GM19193 (cell line): ENCODE results near the gene PBXIP1.
A peak's percentile ranks its signal among the peaks of the same experiment; 100 is the strongest.

Source experiments
- POLR2A ChIP-seq: IDR thresholded peaks from 4 replicates; pipeline ENCODE4 v1.6.1; 2011; ENCODE audit not compliant: insufficient read depth, insufficient read length; ENCODE audit errors: extremely low read depth

PBXIP1 gene

DNA sequence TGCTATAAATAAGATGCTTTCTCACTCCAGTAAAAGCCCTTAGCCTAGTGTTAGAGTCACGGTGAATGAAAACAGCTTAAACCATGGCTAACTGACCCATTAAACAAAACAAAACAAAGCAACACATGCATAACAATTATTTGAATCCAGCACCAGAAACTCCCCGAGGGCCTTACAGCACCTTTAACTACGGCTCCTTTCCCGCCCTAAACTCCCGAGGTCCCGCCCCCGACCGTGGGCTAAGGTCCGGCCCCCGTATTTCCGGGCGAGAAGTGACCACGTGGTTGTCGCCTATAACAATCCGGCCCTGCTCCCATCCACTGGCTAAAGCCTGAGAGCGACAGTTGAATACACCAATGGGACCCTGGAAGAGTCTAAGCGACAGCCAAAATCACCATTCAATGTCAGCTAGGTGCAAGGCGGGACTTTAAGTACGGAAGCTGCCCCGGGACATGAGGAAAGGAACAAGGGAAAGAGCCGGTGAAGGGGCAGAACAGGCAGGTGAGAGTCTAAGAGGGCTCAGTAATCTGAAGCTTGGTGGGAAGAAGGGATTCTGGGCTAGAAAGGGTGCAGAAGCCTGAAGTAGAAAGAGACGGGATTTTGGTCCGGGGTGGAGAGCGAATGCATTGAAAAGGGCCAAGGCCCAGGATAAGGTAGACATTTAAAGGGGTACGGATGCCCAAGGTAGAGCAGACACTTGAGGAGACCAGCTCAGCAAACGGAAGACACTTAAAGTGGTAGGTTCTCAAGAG, 27.2 kb upstream of the PBXIP1 start, which contains the start of gene FLAD1:
FLAD1 (plus strand) TSS at position 448 of the 752 bp plus-strand sequence. CDS start 351 bp downstream, outside the sequence.
- peak; percentile 70 for TF ChIP-seq POLR2A

DNA sequence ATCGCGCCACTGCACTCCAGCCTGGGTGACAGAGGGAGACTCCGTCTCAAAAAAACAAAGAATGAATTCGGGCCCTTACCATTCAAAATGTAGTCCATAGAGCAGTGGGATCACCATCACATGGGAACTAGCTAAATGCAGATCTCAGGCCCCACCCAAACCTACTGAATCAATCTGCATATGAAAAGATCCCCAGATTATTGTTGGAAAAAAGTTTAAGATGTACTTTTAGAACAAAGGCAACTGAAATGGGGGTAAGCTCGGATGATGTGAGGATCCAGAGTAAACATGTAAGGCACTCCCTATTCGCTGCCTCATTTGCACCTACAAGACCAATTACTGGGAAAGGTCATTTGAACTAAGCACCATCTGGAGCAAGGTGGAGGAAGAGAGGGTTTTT, 26.4 kb upstream of the PBXIP1 start:
- no peak for TF ChIP-seq POLR2A

DNA sequence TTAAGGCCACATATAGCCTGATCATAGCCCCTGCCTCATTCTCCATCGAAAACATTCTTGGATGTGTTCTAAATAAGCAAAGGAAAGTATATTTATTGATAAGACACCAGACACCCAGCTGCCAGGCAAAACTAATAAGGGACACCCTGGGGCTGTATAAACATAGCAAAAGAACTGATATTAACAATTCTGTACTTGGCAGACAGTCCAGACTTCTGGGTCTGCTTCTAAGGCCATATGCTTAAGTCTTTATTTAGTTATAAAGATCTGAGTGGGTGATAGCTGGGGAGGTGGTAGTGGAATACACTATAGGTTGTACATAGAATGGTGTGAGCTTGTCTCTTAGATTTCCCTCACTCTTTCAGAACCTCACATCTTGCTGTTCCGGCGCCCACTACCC, 22.5 kb upstream of the PBXIP1 start:
- no peak for TF ChIP-seq POLR2A

DNA sequence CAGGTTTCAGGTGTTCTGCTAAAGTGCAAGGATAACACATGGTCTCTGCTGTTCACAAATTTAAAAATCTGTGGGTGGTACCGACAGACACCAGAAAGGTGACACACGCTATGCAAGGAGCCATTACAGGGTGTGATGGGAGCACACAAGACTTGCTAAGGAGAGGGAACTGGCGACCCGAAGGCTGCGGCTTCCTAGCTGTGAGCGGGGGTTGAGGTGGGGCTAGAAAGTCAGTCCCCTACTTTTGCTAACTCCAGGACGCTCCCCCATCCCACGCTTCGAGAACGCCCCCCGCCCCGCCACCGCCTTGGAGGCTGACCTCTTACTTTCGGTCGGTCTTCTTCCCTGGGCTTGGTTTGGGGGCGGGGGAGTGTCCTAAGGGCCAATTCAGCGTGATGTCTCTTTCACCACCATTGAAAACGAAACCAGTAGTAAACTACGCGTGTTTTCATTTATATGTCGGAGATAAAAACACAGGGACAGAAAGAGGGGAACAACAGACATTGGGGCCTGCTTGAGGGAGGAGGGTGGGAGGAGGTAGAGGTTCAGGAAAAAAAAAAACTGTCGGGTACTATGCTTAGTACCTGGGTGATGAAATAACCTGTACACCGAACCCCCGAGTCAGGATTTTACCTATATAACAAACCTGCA, 19.6 kb upstream of the PBXIP1 start:
- peak; percentile 34 for TF ChIP-seq POLR2A

DNA sequence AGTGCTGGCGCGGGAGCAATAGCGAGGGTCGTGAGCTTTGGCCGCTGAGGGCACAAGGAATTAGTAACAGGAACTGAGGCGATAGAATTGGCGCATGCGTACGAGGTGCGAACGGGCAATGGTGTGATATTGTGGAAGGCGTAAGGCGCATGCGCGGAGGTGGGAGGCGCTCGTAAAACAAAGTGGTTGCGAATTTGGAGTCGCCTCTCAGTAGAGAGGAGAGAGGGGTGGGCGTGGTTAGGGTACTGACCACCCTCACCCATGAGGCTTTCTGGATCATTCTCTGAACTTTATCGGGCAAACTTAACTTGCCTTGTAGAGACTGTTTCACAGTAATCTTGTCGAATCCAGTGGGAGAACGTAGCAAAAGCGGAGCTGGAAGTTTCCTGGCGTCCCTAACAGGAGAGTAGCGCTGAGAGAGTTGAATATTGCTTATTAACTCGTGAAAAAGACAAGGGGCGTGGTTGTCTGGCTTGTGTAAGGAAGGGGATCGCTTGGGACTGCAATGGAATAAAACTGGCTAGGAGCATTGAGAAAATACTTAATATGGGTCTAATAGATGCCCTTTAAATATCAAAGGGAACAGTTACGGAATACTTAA, 19.0 kb upstream of the PBXIP1 start:
- no peak for TF ChIP-seq POLR2A

DNA sequence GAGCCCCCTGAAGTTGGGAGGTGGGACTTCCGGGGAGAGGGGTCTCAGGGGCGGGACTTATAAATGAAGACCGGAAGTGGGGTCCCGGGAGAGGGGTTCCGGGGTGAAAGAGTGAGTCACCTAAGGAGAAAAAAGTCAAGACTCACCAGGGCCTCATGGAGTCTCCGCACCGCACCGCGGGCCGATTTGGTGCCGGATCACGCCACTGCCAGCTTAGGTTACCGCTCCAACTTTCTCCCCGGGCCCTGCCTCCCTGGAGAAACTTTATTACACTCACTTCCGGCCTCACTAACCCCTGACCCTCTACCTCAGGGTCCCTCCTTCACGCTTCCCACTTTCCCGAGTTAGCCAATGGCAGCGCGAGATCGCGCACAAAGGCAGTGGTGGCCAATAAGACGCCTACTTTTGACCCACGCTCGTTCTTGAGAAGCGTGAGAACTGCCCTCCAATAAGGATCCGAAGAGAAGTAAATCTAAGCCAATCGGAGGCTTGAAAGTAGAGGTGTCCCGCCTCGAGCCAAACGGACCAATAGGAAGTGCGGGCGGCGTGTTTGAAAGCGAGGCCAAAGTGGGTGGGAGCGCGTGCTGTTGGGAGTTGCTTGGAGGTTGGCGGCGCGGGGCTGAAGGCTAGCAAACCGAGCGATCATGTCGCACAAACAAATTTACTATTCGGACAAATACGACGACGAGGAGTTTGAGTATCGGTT, 18.4 kb upstream of the PBXIP1 start, which contains the start of gene CKS1B:
CKS1B (plus strand) TSS at position 580 of the 706 bp plus-strand sequence; CDS start at position 645, 65 bp downstream.
- TF ChIP-seq POLR2A, result peak; percentile 80

DNA sequence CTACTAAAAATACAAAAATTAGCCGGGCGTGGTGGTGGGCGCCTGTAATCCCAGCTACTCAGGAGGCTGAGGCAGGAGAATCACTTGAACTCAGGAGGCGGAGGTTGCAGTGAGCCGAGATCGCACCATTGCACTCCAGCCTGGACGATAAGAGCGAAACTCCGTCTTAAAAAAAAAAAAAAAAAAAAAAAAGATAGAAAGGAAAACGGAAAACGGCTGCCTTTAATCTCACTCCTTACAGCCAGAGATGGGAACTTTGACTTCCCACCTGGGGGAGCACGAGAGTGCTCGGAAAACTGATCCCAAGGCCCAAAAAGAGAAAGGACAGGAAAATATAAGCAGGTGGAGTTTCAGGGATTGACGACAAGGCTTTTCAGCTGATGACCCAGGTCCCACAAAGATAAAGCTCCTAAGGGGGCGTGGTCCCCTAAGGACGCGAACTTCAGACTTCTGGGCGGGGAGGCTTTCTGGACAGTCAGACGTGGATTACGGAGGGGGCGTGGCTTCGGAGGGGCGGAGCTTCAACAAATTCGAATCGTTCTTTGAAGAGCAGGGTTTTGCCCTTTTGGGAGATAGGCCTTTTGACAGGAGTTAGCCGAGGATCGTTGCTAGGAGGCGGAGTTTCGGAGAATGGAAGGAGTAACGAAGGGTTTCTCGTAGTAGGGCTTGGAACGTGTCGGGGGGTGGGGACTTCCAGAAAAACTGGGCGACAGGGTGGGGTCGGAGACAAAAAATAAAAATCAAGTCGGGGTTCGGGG, 17.6 kb upstream of the PBXIP1 start:
- peak; percentile 60 for TF ChIP-seq POLR2A

DNA sequence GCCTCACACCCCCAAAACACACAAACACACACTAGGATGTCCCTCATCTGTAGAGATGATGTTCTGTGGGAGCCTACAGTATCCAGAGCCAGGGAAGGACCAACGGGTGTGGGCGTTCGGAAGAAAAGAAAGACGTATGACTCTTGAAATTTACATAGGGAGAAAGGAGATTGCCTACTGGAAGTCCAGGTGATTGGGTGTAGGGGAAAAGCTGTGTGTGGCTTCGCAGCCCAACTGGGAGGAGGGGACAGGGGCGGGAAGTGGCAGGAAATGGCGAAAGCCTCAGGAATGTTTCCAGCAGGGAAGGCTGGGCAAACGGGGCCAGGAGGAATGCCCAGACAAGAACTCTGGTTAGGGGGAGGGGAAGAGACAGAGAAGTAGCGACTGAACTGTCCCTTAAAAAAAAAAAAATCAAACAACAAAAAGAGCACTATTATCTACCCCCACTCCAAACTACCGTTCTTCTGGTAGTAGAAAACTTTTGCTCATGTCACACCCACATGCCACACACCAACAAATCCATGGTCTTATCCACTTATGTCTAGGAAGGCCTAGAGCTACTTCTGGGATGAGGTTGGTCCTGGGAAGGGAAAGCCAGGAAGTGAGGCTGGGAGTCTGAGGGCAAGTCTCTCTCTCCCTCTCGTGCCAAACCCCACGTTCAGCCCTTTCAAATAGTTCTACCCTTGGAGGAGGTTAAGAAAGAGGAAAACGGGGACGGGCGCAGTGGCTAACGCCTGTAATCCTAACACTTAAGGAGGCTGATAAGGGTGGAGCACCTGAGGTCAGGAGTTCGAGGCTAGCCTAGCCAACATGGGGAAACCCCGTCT, 16.8 kb upstream of the PBXIP1 start:
- TF ChIP-seq POLR2A, result no peak

DNA sequence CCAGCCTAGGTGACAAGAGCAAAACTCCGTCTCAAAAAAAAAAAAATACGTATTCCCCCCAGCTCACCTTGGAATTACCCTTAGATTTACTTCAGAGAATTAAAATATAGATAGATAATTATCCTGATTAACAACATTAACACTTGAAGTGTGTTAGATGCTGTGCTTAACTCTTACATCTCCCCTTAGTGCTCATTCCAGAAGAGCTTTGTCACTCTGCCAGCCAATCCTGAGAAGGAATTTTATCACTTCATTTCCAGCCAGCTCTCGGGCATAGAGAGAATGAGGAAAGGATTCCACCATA, 16.3 kb upstream of the PBXIP1 start:
- TF ChIP-seq POLR2A, result no peak

DNA sequence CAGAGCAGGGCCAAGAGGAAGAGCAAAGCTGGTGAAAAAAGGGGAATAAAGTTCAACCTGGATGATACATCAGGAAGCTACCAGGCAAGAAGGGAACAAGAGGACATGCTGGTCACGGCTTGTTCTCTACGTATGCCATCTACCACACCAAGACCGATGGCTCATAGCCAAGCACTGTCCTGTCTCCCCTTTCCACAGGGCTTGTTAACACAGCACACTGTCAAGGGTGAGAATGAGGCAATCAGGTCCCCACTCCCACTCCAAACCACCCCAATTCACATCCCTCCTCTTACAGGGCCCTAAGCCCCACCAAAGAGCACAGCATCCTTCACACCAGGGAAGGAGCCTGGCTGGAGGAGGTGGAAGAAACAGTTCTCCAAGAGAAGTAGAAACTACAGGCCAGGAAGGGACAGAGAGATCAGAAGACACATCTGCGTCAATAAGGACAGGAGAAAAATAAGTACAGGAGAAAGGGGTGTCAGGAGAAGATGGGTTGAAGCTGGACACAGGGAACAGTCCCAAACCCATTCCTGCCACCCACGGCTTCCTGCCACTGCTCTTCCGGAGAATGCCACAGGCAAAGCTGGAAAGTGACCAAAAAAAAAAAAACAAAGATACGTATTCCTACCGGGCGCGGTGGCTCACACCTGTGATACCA, 15.6 kb upstream of the PBXIP1 start:
- no peak for TF ChIP-seq POLR2A

DNA sequence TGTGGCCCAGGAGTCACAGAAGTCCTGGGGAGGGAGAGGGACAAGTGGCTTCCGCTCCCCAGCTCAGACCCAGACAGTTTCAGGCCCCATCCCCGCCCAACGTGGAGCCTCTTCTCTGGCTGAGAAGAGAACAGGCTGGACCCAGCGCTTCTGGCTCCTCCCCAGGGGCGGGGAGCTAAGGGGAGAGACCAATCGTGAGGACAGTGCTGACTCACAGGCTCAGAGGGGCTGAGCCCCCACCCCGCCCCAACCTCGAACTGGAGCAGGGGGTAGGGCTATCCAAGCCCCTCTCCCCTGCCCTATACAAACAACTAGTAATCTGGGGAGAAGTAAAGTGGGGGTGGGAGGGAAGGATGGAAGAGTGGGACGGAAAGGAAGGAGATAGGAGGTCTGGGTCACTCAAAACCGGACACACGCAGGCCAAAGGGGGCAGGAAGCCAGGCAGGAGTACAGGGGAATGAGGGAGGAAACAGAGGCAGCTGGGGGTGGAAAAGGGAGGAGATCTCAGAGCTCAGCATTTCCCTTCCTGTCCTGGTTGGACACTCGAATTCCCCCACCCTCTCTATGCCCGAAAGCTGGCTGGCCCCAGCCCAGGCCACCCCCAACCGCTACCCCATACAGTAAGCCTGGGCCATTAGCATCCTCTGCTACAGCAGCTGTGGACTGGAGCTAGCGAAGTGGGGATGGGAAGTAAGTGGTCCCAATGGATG, 14.9 kb upstream of the PBXIP1 start, which contains the start of gene SHC1:
SHC1 (minus strand) TSS at position 117 of the 710 bp plus-strand sequence. CDS start 221 bp downstream, outside the sequence.
- peak; percentile 42 for TF ChIP-seq POLR2A

DNA sequence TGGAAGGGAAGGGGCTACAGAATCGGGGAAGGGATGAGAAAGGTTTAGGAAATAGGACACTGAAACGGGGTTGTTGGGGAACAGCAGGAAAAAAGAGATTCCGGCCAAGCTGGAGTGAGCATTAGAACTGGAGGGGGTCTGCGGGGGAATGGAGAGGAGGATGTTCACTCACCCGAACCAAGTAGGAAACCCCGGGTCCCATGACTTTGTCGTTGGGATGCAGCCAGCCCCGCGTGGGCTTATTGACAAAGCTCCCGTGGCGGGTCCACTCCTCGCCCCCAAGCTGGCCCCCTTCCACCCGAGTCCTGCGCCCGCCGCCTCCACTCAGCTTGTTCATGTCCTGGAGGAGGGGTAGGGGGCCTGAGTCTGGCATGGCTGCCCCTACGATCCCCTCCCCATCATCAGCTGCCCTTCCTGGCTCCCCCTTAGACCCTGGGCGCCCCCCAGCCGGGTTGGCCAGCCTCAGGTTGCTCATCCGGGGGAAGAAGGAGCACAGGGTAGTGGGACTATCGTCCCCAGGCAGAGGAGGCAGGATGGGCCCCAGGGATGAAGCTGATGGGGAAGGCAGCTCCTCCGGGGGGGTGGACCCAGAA, 14.1 kb upstream of the PBXIP1 start:
- TF ChIP-seq POLR2A, result no peak
